Neural crest cell (in vitro differentiated cells): ENCODE results near the gene HFM1. TPM values are rescaled to one million over a fixed set of nuclear protein-coding genes. Genes with fewer than 3 reads are reported as not detected.
"Not testable (repeated sequence)": the region's sequence is repeated elsewhere in the genome, so short reads cannot be mapped to it uniquely, and the experiment has no call there.

Experiments used
- DNase-seq: peaks from one replicate; pipeline ENCODE4 v3.0.0; 2021; ENCODE audit warnings: low read depth, mixed read lengths, low spot score
- H3K27ac Mint-ChIP-seq: one replicate; pipeline ENCODE4 v1.8.0; 2021; ENCODE audit warnings: mild to moderate bottlenecking, mixed read lengths; ENCODE audit not compliant: unreplicated experiment
- H3K27me3 Mint-ChIP-seq: 2 replicates; pipeline ENCODE4 v1.8.0; 2021; ENCODE audit warnings: low read depth, mild to moderate bottlenecking, mixed read lengths
- H3K36me3 Mint-ChIP-seq: 2 replicates; pipeline ENCODE4 v1.8.0; 2021; ENCODE audit warnings: low read depth, mild to moderate bottlenecking, mixed read lengths
- H3K4me1 Mint-ChIP-seq: 2 replicates; pipeline ENCODE4 v1.8.0; 2021; ENCODE audit warnings: mixed read lengths
- H3K4me3 Mint-ChIP-seq: one replicate; pipeline ENCODE4 v1.8.0; 2021; ENCODE audit warnings: mild to moderate bottlenecking, mixed read lengths
- H3K9me3 Mint-ChIP-seq: 2 replicates; pipeline ENCODE4 v1.8.0; 2021; ENCODE audit warnings: mixed read lengths
- CTCF ChIP-seq: fragments of 200-600 bp; sonication (generic); conservative IDR thresholded peaks from 2 replicates; pipeline ENCODE4 v1.5.0; 2021; ENCODE audit warnings: antibody characterized with exemption, mild to moderate bottlenecking
- total RNA-seq: library from RNA; stranded (reverse); gene quantifications from 2 replicates; pipeline ENCODE4 v1.2.1, GENCODE V29; 2021

HFM1 gene
- total RNA-seq, 1 donor from 2014 or later = 6.6 TPM

GRCh38 chr1:91303165-91303564, 101.5 kb downstream of the HFM1 start:
- no peak for TF ChIP-seq CTCF
- Mint-ChIP-seq H3K4me1 (no peaks in the 10 kb centered on the region), H3K27me3 (no peaks in the 10 kb centered on the region), H3K27ac (no peak overlapping the region), H3K9me3 (peaks cover 16% of the 10 kb centered on the region), H3K36me3 (peaks cover 33% of the 10 kb centered on the region), H3K4me3 (no peak overlapping the region)
- DNase-seq = no peak

GRCh38 chr1:91288843-91289553, 115.6 kb downstream of the HFM1 start:
- DNase-seq, H3K4me1 Mint-ChIP-seq, H3K9me3 Mint-ChIP-seq, H3K4me3 Mint-ChIP-seq, H3K27me3 Mint-ChIP-seq, H3K27ac Mint-ChIP-seq: not testable (repeated sequence)
- peaks cover 22% of the 10 kb centered on the region for H3K36me3 Mint-ChIP-seq

- not testable (repeated sequence) for H3K27me3 Mint-ChIP-seq, H3K4me3 Mint-ChIP-seq, H3K27ac Mint-ChIP-seq, DNase-seq, H3K9me3 Mint-ChIP-seq
- peaks cover 21% of the 10 kb centered on the region for H3K36me3 Mint-ChIP-seq
- peaks cover 10% of the 10 kb centered on the region for H3K4me1 Mint-ChIP-seq
Observed at GRCh38 chr1:91286962-91287317, 117.7 kb downstream of the HFM1 start.

- not testable (repeated sequence) for H3K4me3 Mint-ChIP-seq, H3K9me3 Mint-ChIP-seq, DNase-seq, H3K27me3 Mint-ChIP-seq
- Mint-ChIP-seq H3K27ac (peak overlapping the region; percentile 27), H3K36me3 (peaks cover 19% of the 10 kb centered on the region), H3K4me1 (peaks cover 10% of the 10 kb centered on the region)
Observed at GRCh38 chr1:91286259-91286961, 118.2 kb downstream of the HFM1 start.

GRCh38 chr1:91283421-91283726, 121.3 kb downstream of the HFM1 start:
- Mint-ChIP-seq H3K9me3 (no peaks in the 10 kb centered on the region), H3K36me3 (peaks cover 6% of the 10 kb centered on the region), H3K27ac (peak overlapping the region; percentile 97), H3K4me1 (peaks cover 10% of the 10 kb centered on the region), H3K4me3 (no peak overlapping the region), H3K27me3 (no peaks in the 10 kb centered on the region)
- no peak for TF ChIP-seq CTCF
- no peak for DNase-seq

GRCh38 chr1:91282695-91283420, 121.8 kb downstream of the HFM1 start:
- peak; percentile 68 for DNase-seq
- Mint-ChIP-seq H3K36me3 (peaks cover 4% of the 10 kb centered on the region), H3K27ac (peak overlapping the region; percentile 97), H3K9me3 (no peaks in the 10 kb centered on the region), H3K4me1 (peaks cover 10% of the 10 kb centered on the region), H3K4me3 (no peak overlapping the region), H3K27me3 (no peaks in the 10 kb centered on the region)
- TF ChIP-seq CTCF = peak; percentile 89

GRCh38 chr1:91281782-91282181, 122.9 kb downstream of the HFM1 start:
- H3K4me3 Mint-ChIP-seq = no peak overlapping the region
- peaks cover 4% of the 10 kb centered on the region for H3K36me3 Mint-ChIP-seq
- H3K27me3 Mint-ChIP-seq = no peaks in the 10 kb centered on the region
- no peaks in the 10 kb centered on the region for H3K9me3 Mint-ChIP-seq
- no peak for TF ChIP-seq CTCF
- DNase-seq = no peak
- no peak overlapping the region for H3K27ac Mint-ChIP-seq
- peaks cover 10% of the 10 kb centered on the region for H3K4me1 Mint-ChIP-seq
